Fibroblast of villous mesenchyme (primary cell): Measurements from ENCODE around the gene FAM124A. TPM values are rescaled to one million over a fixed set of nuclear protein-coding genes. Genes with fewer than 3 reads are reported as not detected.

Experiments
- DNase-seq: peaks from one replicate; pipeline ENCODE4 v3.0.0-alpha.2; 2010; ENCODE audit warnings: low read depth
- H3K4me3 ChIP-seq: 2 replicates; pipeline ENCODE4 v1.5.1; 2011; ENCODE audit warnings: low read depth, mild to moderate bottlenecking, low read length
- total RNA-seq: library from RNA; depleted of rRNA; stranded (reverse); fragments of >200 nt; gene quantifications from 2 replicates; pipeline ENCODE4 v1.2.3, GENCODE V29; 2012
- TF ChIP-seq, protein P1 (sequence below): IDR thresholded peaks from 2 replicates; pipeline ENCODE4 v1.5.1; 2012; ENCODE audit warnings: low read depth, mild to moderate bottlenecking, low read length; ENCODE audit not compliant: insufficient read depth

The FAM124A gene
- total RNA-seq, 1 donor = 25.0 TPM

DNA sequence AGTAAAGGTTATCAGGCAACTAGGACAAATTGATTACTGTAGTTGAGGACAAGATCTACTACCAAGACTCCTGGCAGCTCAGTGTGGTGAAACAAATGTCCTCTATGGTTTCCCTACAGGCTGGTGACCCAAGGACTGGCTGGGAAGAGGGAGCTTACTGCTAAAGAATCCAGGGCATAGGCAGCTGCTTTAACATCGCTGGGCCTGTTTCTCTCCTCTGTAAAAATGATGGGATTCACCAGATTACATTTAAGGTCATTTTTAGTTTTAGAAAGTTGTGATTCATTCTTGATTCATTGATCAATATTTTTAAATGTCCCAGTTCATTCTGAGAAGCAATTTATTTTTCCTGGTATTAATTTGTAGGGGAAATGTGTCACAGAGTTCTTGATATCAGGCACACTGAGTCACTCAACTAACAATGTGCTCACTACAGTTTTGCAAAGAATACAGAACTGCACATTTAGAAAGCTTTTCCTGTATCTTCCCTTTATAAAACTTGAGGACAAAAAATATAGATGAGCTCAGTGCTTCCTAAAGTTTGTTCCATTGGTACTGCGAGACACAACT, 19.6 kb upstream of the FAM124A start:
- TF ChIP-seq, protein P1, sequence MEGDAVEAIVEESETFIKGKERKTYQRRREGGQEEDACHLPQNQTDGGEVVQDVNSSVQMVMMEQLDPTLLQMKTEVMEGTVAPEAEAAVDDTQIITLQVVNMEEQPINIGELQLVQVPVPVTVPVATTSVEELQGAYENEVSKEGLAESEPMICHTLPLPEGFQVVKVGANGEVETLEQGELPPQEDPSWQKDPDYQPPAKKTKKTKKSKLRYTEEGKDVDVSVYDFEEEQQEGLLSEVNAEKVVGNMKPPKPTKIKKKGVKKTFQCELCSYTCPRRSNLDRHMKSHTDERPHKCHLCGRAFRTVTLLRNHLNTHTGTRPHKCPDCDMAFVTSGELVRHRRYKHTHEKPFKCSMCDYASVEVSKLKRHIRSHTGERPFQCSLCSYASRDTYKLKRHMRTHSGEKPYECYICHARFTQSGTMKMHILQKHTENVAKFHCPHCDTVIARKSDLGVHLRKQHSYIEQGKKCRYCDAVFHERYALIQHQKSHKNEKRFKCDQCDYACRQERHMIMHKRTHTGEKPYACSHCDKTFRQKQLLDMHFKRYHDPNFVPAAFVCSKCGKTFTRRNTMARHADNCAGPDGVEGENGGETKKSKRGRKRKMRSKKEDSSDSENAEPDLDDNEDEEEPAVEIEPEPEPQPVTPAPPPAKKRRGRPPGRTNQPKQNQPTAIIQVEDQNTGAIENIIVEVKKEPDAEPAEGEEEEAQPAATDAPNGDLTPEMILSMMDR = no peak
- H3K4me3 ChIP-seq = no peak overlapping the region
- no peak for DNase-seq

DNA sequence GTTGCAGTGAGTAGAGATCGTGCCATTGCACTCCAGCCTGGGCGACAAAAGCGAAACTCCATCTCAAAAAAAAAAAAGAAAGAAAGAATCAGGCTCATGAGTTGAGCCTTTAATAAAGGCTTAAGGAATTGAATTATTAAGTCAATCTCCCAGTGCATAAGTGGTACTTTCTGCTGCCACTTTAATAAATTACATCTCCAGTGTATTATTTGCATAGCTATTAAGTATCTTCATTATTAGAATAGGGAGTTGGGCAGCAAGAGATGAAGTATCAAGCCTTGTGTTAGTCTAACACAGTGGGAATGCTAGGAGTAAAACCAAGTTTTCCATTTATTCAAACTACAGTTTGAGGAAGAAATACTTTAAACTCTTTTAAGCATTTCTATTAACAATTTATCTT, 15.6 kb upstream of the FAM124A start:
- no peak overlapping the region for H3K4me3 ChIP-seq
- no peak for DNase-seq
- TF ChIP-seq, protein P1 = no peak

DNA sequence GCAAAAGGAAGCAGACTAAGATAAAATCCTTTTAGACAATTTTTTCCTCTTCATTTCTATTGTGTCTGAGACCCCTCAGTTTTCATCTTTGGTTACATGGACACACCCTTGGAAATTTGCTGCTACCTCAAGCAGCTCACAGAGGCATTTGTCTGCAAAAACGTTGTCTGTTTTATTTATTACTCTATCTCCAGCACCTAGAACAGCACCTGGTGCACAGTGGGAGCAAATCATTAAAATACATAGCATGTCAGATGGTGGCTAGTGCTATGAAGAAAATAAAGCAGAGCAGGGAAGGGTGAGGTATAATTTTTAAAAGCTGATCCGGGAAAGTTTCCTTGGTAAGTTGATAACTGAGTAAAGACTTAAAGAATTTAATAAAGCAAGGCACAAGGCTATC, 14.3 kb upstream of the FAM124A start:
- no peak for DNase-seq
- no peak overlapping the region for H3K4me3 ChIP-seq
- TF ChIP-seq, protein P1 = no peak

DNA sequence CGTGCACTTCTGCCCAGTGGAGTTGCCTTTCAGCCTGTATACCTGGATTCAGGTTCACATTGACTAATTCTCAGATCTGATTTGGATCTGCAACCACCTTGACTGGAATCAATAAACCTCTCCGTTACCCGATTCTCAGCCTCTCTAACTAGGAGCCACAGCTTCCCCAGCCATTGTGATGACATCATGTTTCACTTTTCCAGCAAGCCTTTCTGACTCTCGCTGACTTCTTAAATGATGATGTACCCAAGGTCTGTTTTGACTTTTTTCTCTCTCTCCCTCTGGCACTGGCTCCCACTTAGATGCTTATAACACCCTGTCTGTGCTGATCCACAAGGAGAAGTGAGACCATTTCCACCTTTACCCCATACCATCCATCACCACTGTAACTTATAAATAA, 13.5 kb upstream of the FAM124A start:
- TF ChIP-seq, protein P1 = no peak
- no peak for DNase-seq
- H3K4me3 ChIP-seq = no peak overlapping the region

DNA sequence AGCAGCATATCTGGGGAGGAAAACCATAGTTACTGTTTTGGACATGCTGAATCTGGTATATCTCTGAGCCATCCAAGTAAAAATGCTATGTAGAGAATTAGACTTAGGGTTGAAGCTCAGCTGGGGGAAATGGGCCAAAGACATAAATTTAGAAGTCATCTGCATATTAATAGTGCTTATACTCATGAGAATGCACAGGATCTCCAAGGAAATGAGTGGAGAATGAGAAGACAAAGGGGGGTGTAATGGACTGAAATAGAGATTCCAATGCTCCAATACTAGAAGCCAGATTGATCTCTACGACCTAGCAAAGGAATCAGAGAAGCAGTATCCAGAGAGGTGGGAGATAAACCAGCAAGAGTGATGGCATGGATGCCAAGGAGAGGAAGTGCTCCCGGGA, 10.3 kb upstream of the FAM124A start:
- TF ChIP-seq, protein P1 = no peak
- H3K4me3 ChIP-seq = no peak overlapping the region
- no peak for DNase-seq

DNA sequence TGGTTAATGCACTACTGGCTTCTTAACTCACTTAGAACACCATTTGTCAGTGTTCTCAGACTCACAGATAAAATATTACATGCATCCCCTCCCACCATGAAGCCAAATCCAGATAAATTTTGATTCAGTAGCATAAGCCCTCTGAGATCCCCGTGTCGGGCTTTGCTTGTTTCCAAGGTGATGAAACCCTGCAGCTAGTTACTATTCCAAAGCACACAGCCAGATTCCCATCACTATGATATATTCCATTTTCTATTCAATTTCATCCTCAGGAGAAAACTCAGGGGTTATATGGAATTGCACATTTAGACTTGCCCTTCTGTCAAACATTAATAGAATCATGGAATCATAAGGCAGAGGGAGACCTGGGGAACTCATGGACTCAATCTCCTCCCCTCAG, 9.4 kb upstream of the FAM124A start:
- DNase-seq = no peak
- H3K4me3 ChIP-seq = no peak overlapping the region
- TF ChIP-seq, protein P1 = no peak

DNA sequence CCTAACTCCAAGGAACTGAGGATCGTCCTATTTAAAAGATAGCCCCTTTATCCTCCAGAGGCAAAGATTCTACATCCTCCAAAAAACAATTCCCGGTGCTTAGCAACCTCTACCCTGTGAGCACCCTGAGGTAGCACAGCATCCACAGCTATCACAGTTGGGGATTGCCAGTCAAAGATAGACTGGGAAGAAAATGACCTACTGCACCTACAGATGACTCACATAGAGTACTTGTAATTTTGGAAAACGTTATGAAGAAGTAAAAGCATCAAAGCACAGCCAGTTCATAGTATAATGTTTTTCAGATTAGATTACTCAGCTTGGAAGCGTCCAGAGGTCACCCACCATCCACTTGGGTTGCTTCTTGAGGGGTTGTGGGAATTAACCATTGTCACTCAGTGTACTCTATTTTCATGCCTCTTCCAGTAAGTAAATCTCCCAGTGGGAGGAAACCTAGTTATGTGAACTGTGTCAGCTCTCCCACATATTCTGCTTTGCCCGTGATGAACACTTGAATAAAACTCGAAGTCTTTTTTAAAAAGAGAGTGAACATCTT, 8.9 kb upstream of the FAM124A start:
- TF ChIP-seq, protein P1 = no peak
- no peak overlapping the region for H3K4me3 ChIP-seq
- DNase-seq = peak; percentile 10
